Activated T-helper 1 cell treated with anti-CD3 and anti-CD28 coated beads, Interleukin-12 subunit alpha, Interleukin-12 subunit beta, Interleukin-2, Interleukin-4 antibody, amounts not matched to agents 30 ng/mL and 10 ng/mL and 1 ng/mL, durations not matched to agents 14 hours and 24 hours and 36 hours (primary cell): ENCODE data around the gene OR14K1. TPM values are rescaled to one million over a fixed set of nuclear protein-coding genes. Genes with fewer than 3 reads are reported as not detected.
"Not testable (repeated sequence)": the region's sequence is repeated elsewhere in the genome, so short reads cannot be mapped to it uniquely, and the experiment has no call there.

Source experiments
- DNase-seq: peaks from one replicate; pipeline ENCODE4 v3.0.0; 2021; ENCODE audit warnings: low spot score
- H3K27ac Mint-ChIP-seq: one replicate; pipeline ENCODE4 v1.8.0; 2021; ENCODE audit warnings: mild to moderate bottlenecking, mixed read lengths
- H3K27me3 Mint-ChIP-seq: one replicate; pipeline ENCODE4 v1.8.0; 2022; ENCODE audit warnings: mild to moderate bottlenecking, moderate library complexity, mixed read lengths; ENCODE audit not compliant: insufficient read depth
- H3K36me3 Mint-ChIP-seq: one replicate; pipeline ENCODE4 v1.8.0; 2021; ENCODE audit warnings: low read depth, mixed read lengths
- H3K4me1 Mint-ChIP-seq: one replicate; pipeline ENCODE4 v1.8.0; 2021; ENCODE audit warnings: low read depth, mixed read lengths
- H3K4me3 Mint-ChIP-seq: one replicate; pipeline ENCODE4 v1.8.0; 2021; ENCODE audit warnings: mild to moderate bottlenecking, moderate library complexity, mixed read lengths
- H3K9me3 Mint-ChIP-seq: one replicate; pipeline ENCODE4 v1.8.0; 2021; ENCODE audit warnings: mixed read lengths
- intact Hi-C: fragments of 100-400 bp; cut with micrococcal nuclease; formaldehyde crosslinking; loops from one replicate; pipeline ENCODE4 v1.15.1; 2024
- total RNA-seq: library from RNA; stranded (reverse); gene quantifications from 2 replicates; pipeline ENCODE4 v1.2.3, GENCODE V29; 2022

Gene OR14K1
- total RNA-seq, 1 donor from 2014 or later, result not detected

DNA sequence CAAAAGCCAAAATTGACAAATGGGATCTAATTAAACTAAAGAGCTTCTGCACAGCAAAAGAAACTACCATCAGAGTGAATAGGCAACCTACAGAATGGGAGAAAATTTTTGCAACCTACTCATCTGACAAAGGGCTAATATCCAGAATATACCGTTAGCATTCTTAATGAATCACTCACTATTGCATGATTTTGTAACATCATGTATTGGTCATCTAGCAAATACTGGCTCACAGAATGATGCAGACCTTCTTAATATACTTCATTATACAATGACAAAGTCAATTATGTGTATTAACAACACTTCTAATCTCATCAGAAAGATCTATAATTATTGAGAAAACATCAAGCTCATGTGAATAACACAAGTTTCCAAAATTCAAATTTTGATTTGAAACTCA lies 15.9 kb downstream of the OR14K1 start:
- intact Hi-C loops, H3K27me3 Mint-ChIP-seq, H3K36me3 Mint-ChIP-seq, H3K4me1 Mint-ChIP-seq, H3K27ac Mint-ChIP-seq, H3K4me3 Mint-ChIP-seq, H3K9me3 Mint-ChIP-seq, DNase-seq: not testable (repeated sequence)

DNA sequence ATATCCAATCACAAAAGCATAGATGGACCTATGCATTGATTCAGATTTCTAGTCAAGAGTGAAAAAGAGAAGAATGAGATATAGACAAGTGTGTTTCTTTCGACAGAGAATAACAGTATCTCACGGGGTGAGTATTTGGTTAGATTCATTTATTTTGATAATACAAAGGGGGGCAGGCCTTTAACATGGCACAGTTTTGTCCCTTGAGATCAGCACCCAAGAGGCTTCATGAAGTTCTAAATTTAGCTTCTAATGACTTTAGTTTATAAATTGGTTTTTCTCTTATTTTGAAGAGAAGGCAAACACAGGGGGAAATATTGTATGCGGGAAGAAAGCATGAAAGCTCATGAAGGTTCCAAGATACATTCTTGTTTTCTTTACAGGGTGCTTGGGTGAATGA lies 22.0 kb downstream of the OR14K1 start, which contains the start of gene OR1C1:
Gene OR1C1 (minus strand): TSS at position 101 of the 400 bp plus-strand sequence. CDS start 2,150 bp downstream, outside the sequence.
- Mint-ChIP-seq H3K36me3 (no peaks in the 10 kb centered on the region), H3K9me3 (no peaks in the 10 kb centered on the region), H3K4me3 (no peak within 1 kb of the TSS), H3K27me3 (no peaks in the 10 kb centered on the region), H3K27ac (no peak within 1 kb of the TSS), H3K4me1 (no peaks in the 10 kb centered on the region)
- DNase-seq, result no peak
- intact Hi-C loops, result no loop called here

DNA sequence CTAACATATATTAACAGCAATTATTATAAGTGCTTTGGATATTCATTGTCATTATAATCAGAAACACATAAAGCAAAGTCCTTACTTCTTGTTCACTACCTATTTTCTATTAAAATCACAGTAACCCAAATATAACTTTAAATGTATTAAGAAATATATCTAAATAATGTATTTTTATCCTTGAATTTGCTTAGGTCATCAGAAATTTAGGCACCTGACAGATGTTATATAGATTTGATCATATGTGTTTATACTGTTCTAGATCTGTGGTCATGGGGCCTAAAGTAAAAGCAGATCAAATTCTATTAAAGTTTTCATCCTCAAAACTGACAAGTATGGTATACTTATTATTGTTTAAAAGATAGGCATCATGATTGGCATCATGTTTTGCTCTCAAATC lies 31.2 kb downstream of the OR14K1 start:
- no peak for DNase-seq
- H3K27ac Mint-ChIP-seq, result no peak overlapping the region
- H3K27me3 Mint-ChIP-seq, result no peaks in the 10 kb centered on the region
- no peak overlapping the region for H3K4me3 Mint-ChIP-seq
- no peaks in the 10 kb centered on the region for H3K9me3 Mint-ChIP-seq
- H3K36me3 Mint-ChIP-seq, result no peaks in the 10 kb centered on the region
- intact Hi-C loops, result no loop called here
- no peaks in the 10 kb centered on the region for H3K4me1 Mint-ChIP-seq

Other genes with a start within 250 kb of the OR14K1 start
- not detected in 2 replicates for gene OR2C3, start 202.2 kb upstream of the OR14K1 start, total RNA-seq
- 0.16 TPM in 1 of 2 replicates, not detected in the other for gene GCSAML, start 189.5 kb upstream of the OR14K1 start, total RNA-seq
- gene OR2G2, start 150.3 kb upstream of the OR14K1 start, total RNA-seq, result not detected in 2 replicates
- gene OR2G3, start 133.0 kb upstream of the OR14K1 start, total RNA-seq, result not detected in 2 replicates
- gene OR13G1, start 58.9 kb upstream of the OR14K1 start, total RNA-seq, result not detected in 2 replicates
- gene OR6F1, start 22.0 kb upstream of the OR14K1 start, total RNA-seq, result not detected in 2 replicates
- not detected in 2 replicates for gene OR14A2, start 9.5 kb downstream of the OR14K1 start, total RNA-seq
- not detected in 2 replicates for gene OR1C1, start 21.9 kb downstream of the OR14K1 start, total RNA-seq
- gene OR14A16, start 85.5 kb downstream of the OR14K1 start, total RNA-seq, result not detected in 2 replicates
- not detected in 2 replicates for gene OR11L1, start 103.3 kb downstream of the OR14K1 start, total RNA-seq
- 0.32 and 0.36 TPM in 2 replicates for gene TRIM58, start 118.6 kb downstream of the OR14K1 start, total RNA-seq
- gene OR2W3, start 157.0 kb downstream of the OR14K1 start, total RNA-seq, result 0.22 TPM in 1 of 2 replicates, not detected in the other
- gene OR2T8, start 181.6 kb downstream of the OR14K1 start, total RNA-seq, result not detected in 2 replicates
- gene OR2AJ1, start 186.3 kb downstream of the OR14K1 start, total RNA-seq, result not detected in 2 replicates
- gene OR2L8, start 210.2 kb downstream of the OR14K1 start, total RNA-seq, result 0.21 TPM in 1 of 2 replicates, not detected in the other
- gene OR2AK2, start 226.6 kb downstream of the OR14K1 start, total RNA-seq, result not detected in 2 replicates